Cardiac muscle cell (in vitro differentiated cells and primary cell): ENCODE measurements around the gene DDX3Y. TPM values are rescaled to one million over a fixed set of nuclear protein-coding genes. Genes with fewer than 3 reads are reported as not detected.

ENCODE experiments used
- DNase-seq, 2 donors: peaks; one replicate each; pipeline versions ENCODE4 v3.0.0 to v3.0.0-alpha.2; 2010 to 2017; ENCODE audit warnings: low read depth in 1 of 2, low spot score in 1 of 2
- H3K27ac ChIP-seq: fragments of 200-600 bp; sonication (generic); 2 replicates; pipeline ENCODE4 v1.5.1; 2016
- H3K27me3 ChIP-seq: fragments of 200-600 bp; sonication (generic); 2 replicates; pipeline ENCODE4 v1.6.0; 2016; ENCODE audit warnings: control low read depth
- H3K36me3 ChIP-seq: fragments of 200-600 bp; sonication (generic); 2 replicates; pipeline ENCODE4 v1.5.1; 2016; ENCODE audit warnings: control low read depth
- H3K4me1 ChIP-seq: fragments of 200-600 bp; sonication (generic); 2 replicates; pipeline ENCODE4 v1.8.1; 2017; ENCODE audit warnings: low read depth, mild to moderate bottlenecking, mixed run types
- H3K4me3 ChIP-seq: fragments of 200-600 bp; sonication (generic); 2 replicates; pipeline ENCODE4 v1.5.1; 2016; ENCODE audit warnings: mild to moderate bottlenecking
- H3K9me3 ChIP-seq: fragments of 200-600 bp; sonication (generic); 2 replicates; pipeline ENCODE4 v1.5.1; 2017; ENCODE audit warnings: low read depth, mild to moderate bottlenecking, control low read depth
- CTCF ChIP-seq: IDR thresholded peaks from 2 replicates; pipeline ENCODE4 v1.5.1; 2012; ENCODE audit warnings: low read depth, mild to moderate bottlenecking, low read length
- polyA plus RNA-seq: library from polyadenylated mRNA; unstranded; fragments of >200 nt; fragmentation: Nextera tagmentation; extraction: Ambion mirVana; gene quantifications from 2 replicates; pipeline ENCODE4 v1.2.1, GENCODE V29; 2016
- total RNA-seq: library from RNA; depleted of rRNA; stranded (reverse); fragments of >200 nt; gene quantifications from 2 replicates; pipeline ENCODE4 v1.2.3, GENCODE V29; 2016

The DDX3Y gene
- total RNA-seq (not detected in 2 replicates), polyA plus RNA-seq (0.04 TPM in 1 of 2 replicates, not detected in the other)

- Histone ChIP-seq H3K4me1 (no peaks in the 10 kb centered on the region), H3K36me3 (no peaks in the 10 kb centered on the region), H3K9me3 (no peaks in the 10 kb centered on the region), H3K27me3 (no peaks in the 10 kb centered on the region), H3K4me3 (no peak within 1 kb of the TSS), H3K27ac (no peak within 1 kb of the TSS)
- DNase-seq, result peak in 1 of 2 donors; percentile 96
- no peak for TF ChIP-seq CTCF
Measured at GRCh38 chrY:12904618-12905516, at the start of gene DDX3Y. DDX3Y (plus strand) TSS chrY:12904868; CDS start chrY:12904937, 69 bp downstream.

GRCh38 chrY:12855791-12856275 is 48.8 kb upstream of the DDX3Y start:
- TF ChIP-seq CTCF, result no peak
- no peak overlapping the region for H3K27ac ChIP-seq
- peak in 1 of 2 donors; percentile 12 for DNase-seq
- H3K36me3 ChIP-seq, result no peaks in the 10 kb centered on the region
- H3K4me3 ChIP-seq, result no peak overlapping the region
- no peaks in the 10 kb centered on the region for H3K9me3 ChIP-seq
- no peaks in the 10 kb centered on the region for H3K4me1 ChIP-seq
- no peaks in the 10 kb centered on the region for H3K27me3 ChIP-seq

- no peak overlapping the region for H3K27ac ChIP-seq
- no peaks in the 10 kb centered on the region for H3K4me1 ChIP-seq
- no peaks in the 10 kb centered on the region for H3K27me3 ChIP-seq
- TF ChIP-seq CTCF, result no peak
- no peaks in the 10 kb centered on the region for H3K9me3 ChIP-seq
- no peaks in the 10 kb centered on the region for H3K36me3 ChIP-seq
- H3K4me3 ChIP-seq, result no peak overlapping the region
- no peak for DNase-seq
Measured at GRCh38 chrY:12867960-12868359, 36.7 kb upstream of the DDX3Y start.

- no peak for DNase-seq
- no peak for TF ChIP-seq CTCF
- H3K27me3 ChIP-seq, result no peaks in the 10 kb centered on the region
- no peaks in the 10 kb centered on the region for H3K9me3 ChIP-seq
- H3K4me3 ChIP-seq, result no peak overlapping the region
- H3K36me3 ChIP-seq, result no peaks in the 10 kb centered on the region
- H3K4me1 ChIP-seq, result no peaks in the 10 kb centered on the region
- H3K27ac ChIP-seq, result no peak overlapping the region
Measured at GRCh38 chrY:12896973-12897372, 7.7 kb upstream of the DDX3Y start.

- no peak for DNase-seq
- Histone ChIP-seq H3K27me3 (no peaks in the 10 kb centered on the region), H3K4me1 (no peaks in the 10 kb centered on the region), H3K4me3 (no peak overlapping the region), H3K27ac (no peak overlapping the region), H3K36me3 (no peaks in the 10 kb centered on the region), H3K9me3 (no peaks in the 10 kb centered on the region)
- TF ChIP-seq CTCF, result no peak
Measured at GRCh38 chrY:12898604-12899003, 6.1 kb upstream of the DDX3Y start.
